Measurements from ENCODE around the gene GALNT6.

The GALNT6 gene

DNA sequence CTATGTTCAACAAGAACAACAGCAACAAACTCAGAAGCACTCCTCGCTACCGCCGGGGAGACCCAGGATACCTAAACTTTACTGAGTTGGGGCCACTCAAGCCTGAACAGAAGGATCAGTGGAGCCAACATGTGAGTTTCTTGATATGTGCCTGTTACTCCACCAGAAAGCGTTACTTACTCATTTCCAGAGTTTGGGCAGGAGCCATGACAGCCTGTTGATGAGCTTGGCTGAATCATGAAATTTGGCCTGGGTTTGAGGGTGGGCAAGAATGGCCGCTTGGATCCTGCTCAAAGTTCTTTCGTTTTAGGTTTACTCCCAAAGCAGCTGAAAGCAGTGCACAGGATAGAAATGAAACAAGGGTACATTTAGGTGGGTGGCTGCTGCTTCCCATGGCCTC lies 12.0 kb upstream of the GALNT6 start:
- TF ChIP-seq, protein P1, sequence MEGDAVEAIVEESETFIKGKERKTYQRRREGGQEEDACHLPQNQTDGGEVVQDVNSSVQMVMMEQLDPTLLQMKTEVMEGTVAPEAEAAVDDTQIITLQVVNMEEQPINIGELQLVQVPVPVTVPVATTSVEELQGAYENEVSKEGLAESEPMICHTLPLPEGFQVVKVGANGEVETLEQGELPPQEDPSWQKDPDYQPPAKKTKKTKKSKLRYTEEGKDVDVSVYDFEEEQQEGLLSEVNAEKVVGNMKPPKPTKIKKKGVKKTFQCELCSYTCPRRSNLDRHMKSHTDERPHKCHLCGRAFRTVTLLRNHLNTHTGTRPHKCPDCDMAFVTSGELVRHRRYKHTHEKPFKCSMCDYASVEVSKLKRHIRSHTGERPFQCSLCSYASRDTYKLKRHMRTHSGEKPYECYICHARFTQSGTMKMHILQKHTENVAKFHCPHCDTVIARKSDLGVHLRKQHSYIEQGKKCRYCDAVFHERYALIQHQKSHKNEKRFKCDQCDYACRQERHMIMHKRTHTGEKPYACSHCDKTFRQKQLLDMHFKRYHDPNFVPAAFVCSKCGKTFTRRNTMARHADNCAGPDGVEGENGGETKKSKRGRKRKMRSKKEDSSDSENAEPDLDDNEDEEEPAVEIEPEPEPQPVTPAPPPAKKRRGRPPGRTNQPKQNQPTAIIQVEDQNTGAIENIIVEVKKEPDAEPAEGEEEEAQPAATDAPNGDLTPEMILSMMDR (IDR thresholded peaks at IDR 0.05), result no peak

DNA sequence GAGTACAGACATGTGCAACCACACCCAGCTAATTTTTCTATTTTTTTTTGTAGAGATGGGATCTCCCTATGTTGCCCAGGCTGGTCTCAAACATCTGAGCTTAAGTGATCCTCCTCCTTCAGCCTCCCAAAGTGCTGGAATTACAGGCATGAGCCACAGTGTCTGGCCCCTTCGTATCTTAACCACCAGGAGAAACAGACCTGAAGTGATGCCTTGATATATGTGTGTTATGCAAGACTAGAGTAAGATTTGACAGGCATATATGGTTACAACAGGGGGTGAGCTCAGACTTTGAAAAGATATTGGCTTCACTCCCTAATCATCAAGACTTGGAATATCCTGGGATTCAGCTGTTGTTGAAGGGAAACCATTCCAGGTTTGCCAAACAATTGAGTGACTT lies 10.7 kb upstream of the GALNT6 start:
- Histone ChIP-seq H3K27ac (no peak overlapping the region), H3K27me3 (ENCODE audit: control insufficient read depth, insufficient read depth, low read length) (no peaks in the 10 kb centered on the region), H3K4me3 (ENCODE audit: low read depth, low read length) (no peak overlapping the region), H3K79me2 (no peaks in the 10 kb centered on the region), H3K9ac (no peak overlapping the region), H3K9me3 (ENCODE audit: control insufficient read depth, low read length) (no peaks in the 10 kb centered on the region), H2AFZ (no peak overlapping the region), H3K36me3 (ENCODE audit: control insufficient read depth, insufficient read depth, low read length) (no peaks in the 10 kb centered on the region), H3K4me2 (ENCODE audit: low read length) (no peak overlapping the region), H3K4me1 (no peaks in the 10 kb centered on the region)
- TF ChIP-seq, protein P1 (IDR thresholded peaks at IDR 0.05), result no peak

More for the DNA sequence above, 12.0 kb upstream of the GALNT6 start:
- H3K9ac ChIP-seq, result no peak overlapping the region
- no peaks in the 10 kb centered on the region for H3K9me3 ChIP-seq (ENCODE audit: control insufficient read depth, low read length)
- no peak overlapping the region for H3K27ac ChIP-seq
- H3K27me3 ChIP-seq (ENCODE audit: control insufficient read depth, insufficient read depth, low read length), result no peaks in the 10 kb centered on the region
- no peaks in the 10 kb centered on the region for H3K79me2 ChIP-seq
- no peaks in the 10 kb centered on the region for H3K4me1 ChIP-seq
- no peaks in the 10 kb centered on the region for H3K36me3 ChIP-seq (ENCODE audit: control insufficient read depth, insufficient read depth, low read length)
- no peak overlapping the region for H3K4me2 ChIP-seq (ENCODE audit: low read length)
- no peak overlapping the region for H3K4me3 ChIP-seq (ENCODE audit: low read depth, low read length)
- H2AFZ ChIP-seq, result no peak overlapping the region

GRCh38 chr12:51401486-51401885 lies 10.3 kb upstream of the GALNT6 start:
- H3K27ac ChIP-seq, result no peak overlapping the region

DNA sequence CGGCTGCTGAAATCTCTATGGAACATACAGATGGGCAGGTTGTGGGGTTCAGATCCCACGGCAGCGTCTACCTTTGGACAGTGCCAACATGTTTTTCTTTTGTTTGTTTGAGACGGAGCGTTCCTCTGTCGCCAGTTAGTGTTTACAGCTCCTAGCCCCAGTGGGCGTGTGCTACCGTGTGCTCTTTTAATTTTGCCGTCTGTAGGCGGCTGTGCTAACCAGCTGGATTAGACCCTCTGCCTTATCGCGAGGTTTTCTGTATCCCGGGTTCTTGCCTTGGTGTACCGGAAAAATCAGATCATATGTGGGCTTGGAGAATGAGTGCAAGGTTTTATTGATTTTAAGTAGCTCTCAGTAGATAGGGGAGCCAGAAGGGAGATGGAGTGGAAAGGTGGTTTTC lies 9.8 kb upstream of the GALNT6 start:
- Histone ChIP-seq H3K27ac (no peak overlapping the region), H3K4me2 (ENCODE audit: low read length) (no peak overlapping the region), H3K9ac (no peak overlapping the region), H2AFZ (no peak overlapping the region), H3K4me3 (ENCODE audit: low read depth, low read length) (no peak overlapping the region), H3K27me3 (ENCODE audit: control insufficient read depth, insufficient read depth, low read length) (no peaks in the 10 kb centered on the region), H3K36me3 (ENCODE audit: control insufficient read depth, insufficient read depth, low read length) (no peaks in the 10 kb centered on the region), H3K79me2 (no peaks in the 10 kb centered on the region), H3K4me1 (no peaks in the 10 kb centered on the region), H3K9me3 (ENCODE audit: control insufficient read depth, low read length) (no peaks in the 10 kb centered on the region)
- TF ChIP-seq, protein P1 (IDR thresholded peaks at IDR 0.05), result no peak

More at GRCh38 chr12:51401486-51401885, 10.3 kb upstream of the GALNT6 start:
- H3K9me3 ChIP-seq (ENCODE audit: control insufficient read depth, low read length), result no peaks in the 10 kb centered on the region
- no peak overlapping the region for H3K4me2 ChIP-seq (ENCODE audit: low read length)
- no peak overlapping the region for H3K9ac ChIP-seq
- no peak overlapping the region for H2AFZ ChIP-seq
- H3K79me2 ChIP-seq, result no peaks in the 10 kb centered on the region
- no peaks in the 10 kb centered on the region for H3K36me3 ChIP-seq (ENCODE audit: control insufficient read depth, insufficient read depth, low read length)
- no peak overlapping the region for H3K4me3 ChIP-seq (ENCODE audit: low read depth, low read length)
- H3K27me3 ChIP-seq (ENCODE audit: control insufficient read depth, insufficient read depth, low read length), result no peaks in the 10 kb centered on the region
- H3K4me1 ChIP-seq, result no peaks in the 10 kb centered on the region
- TF ChIP-seq, protein P1 (IDR thresholded peaks at IDR 0.05), result no peak

- no peak overlapping the region for H3K9ac ChIP-seq
Observed at GRCh38 chr12:51399891-51400290, 8.7 kb upstream of the GALNT6 start.

More at GRCh38 chr12:51399891-51400290, 8.7 kb upstream of the GALNT6 start:
- no peak overlapping the region for H2AFZ ChIP-seq
- H3K4me1 ChIP-seq, result no peaks in the 10 kb centered on the region
- H3K27ac ChIP-seq, result no peak overlapping the region
- no peak overlapping the region for H3K4me2 ChIP-seq (ENCODE audit: low read length)
- H3K36me3 ChIP-seq (ENCODE audit: control insufficient read depth, insufficient read depth, low read length), result no peaks in the 10 kb centered on the region
- TF ChIP-seq, protein P1 (IDR thresholded peaks at IDR 0.05), result no peak
- no peaks in the 10 kb centered on the region for H3K79me2 ChIP-seq
- no peak overlapping the region for H3K4me3 ChIP-seq (ENCODE audit: low read depth, low read length)
- no peaks in the 10 kb centered on the region for H3K9me3 ChIP-seq (ENCODE audit: control insufficient read depth, low read length)
- H3K27me3 ChIP-seq (ENCODE audit: control insufficient read depth, insufficient read depth, low read length), result no peaks in the 10 kb centered on the region
